Measurements from ENCODE around the gene FXYD1. TPM values are rescaled to one million over a fixed set of nuclear protein-coding genes. Genes with fewer than 3 reads are reported as not detected.
A peak's percentile ranks its signal among the peaks of the same experiment; 100 is the strongest.

FXYD1 gene
- total RNA-seq, 1 donor from 2014 or later: not detected

- H3K79me2 ChIP-seq (ENCODE audit: low read depth): no peaks in the 10 kb centered on the region
- TF ChIP-seq EZH2 (IDR thresholded peaks at IDR 0.05) (no peak), EZH2phosphoT487 (IDR thresholded peaks at IDR 0.05) (no peak), CTCF (IDR thresholded peaks at IDR 0.05) (no peak)
- peaks cover 6% of the 10 kb centered on the region for H3K27me3 Mint-ChIP-seq (ENCODE audit: insufficient read depth, low read depth)
These were observed 6.4 kb upstream of the FXYD1 start for GRCh38 chr19:35132254-35132653.

GRCh38 chr19:35133826-35134225 is 4.8 kb upstream of the FXYD1 start:
- Histone ChIP-seq H3F3A (ENCODE audit: low read depth) (peaks cover 5% of the 10 kb centered on the region), H3K79me2 (ENCODE audit: low read depth) (no peaks in the 10 kb centered on the region), H3K4me3 (no peak overlapping the region), H3K4me2 (no peak overlapping the region), H3K27ac (no peak overlapping the region), H3K27me3 (no peaks in the 10 kb centered on the region), H3K4me1 (peaks cover 12% of the 10 kb centered on the region), H3K9me3 (ENCODE audit: low read depth) (no peaks in the 10 kb centered on the region), H3K36me3 (no peaks in the 10 kb centered on the region), H4K20me1 (ENCODE audit: low read depth) (no peaks in the 10 kb centered on the region), H2AFZ (replicated peaks) (no peak overlapping the region), H3K9ac (no peak overlapping the region)
- Mint-ChIP-seq H3K36me3 (no peaks in the 10 kb centered on the region), H3K9me3 (peaks cover 8% of the 10 kb centered on the region), H3K4me1 (peaks cover 22% of the 10 kb centered on the region), H3K4me3 (no peak overlapping the region), H3K27ac (no peak overlapping the region), H3K27me3 (ENCODE audit: insufficient read depth, low read depth) (peaks cover 11% of the 10 kb centered on the region)
- no peak for DNase-seq (ENCODE audit: low spot score)
- no peak for TF ChIP-seq CTCF (IDR thresholded peaks at IDR 0.05)
- TF ChIP-seq EZH2phosphoT487 (IDR thresholded peaks at IDR 0.05): no peak
- TF ChIP-seq EZH2 (IDR thresholded peaks at IDR 0.05): no peak

More at GRCh38 chr19:35132254-35132653, 6.4 kb upstream of the FXYD1 start:
- H3K4me3 Mint-ChIP-seq: peak overlapping the region; percentile 1
- DNase-seq (ENCODE audit: low spot score): no peak
- peaks cover 5% of the 10 kb centered on the region for H3K9me3 Mint-ChIP-seq
- Histone ChIP-seq H3K4me2 (no peak overlapping the region), H3F3A (ENCODE audit: low read depth) (peaks cover 5% of the 10 kb centered on the region), H3K27me3 (no peaks in the 10 kb centered on the region), H3K9me3 (ENCODE audit: low read depth) (no peaks in the 10 kb centered on the region), H4K20me1 (ENCODE audit: low read depth) (no peaks in the 10 kb centered on the region), H3K27ac (no peak overlapping the region), H3K4me3 (no peak overlapping the region), H3K36me3 (no peaks in the 10 kb centered on the region), H3K4me1 (peaks cover 6% of the 10 kb centered on the region), H2AFZ (replicated peaks) (no peak overlapping the region), H3K9ac (no peak overlapping the region)
- peak overlapping the region; percentile 7 for H3K27ac Mint-ChIP-seq
- H3K36me3 Mint-ChIP-seq: no peaks in the 10 kb centered on the region
- peaks cover 14% of the 10 kb centered on the region for H3K4me1 Mint-ChIP-seq

- Histone ChIP-seq H2AFZ (replicated peaks) (peak within 1 kb of the TSS; percentile 88), H3K4me2 (peak within 1 kb of the TSS; percentile 77), H3F3A (ENCODE audit: low read depth) (peaks cover 5% of the 10 kb centered on the region), H3K36me3 (no peaks in the 10 kb centered on the region), H3K4me3 (peak within 1 kb of the TSS; percentile 33), H3K9ac (no peak within 1 kb of the TSS), H4K20me1 (ENCODE audit: low read depth) (no peaks in the 10 kb centered on the region), H3K79me2 (ENCODE audit: low read depth) (no peaks in the 10 kb centered on the region), H3K9me3 (ENCODE audit: low read depth) (no peaks in the 10 kb centered on the region), H3K27ac (no peak within 1 kb of the TSS), H3K27me3 (no peaks in the 10 kb centered on the region), H3K4me1 (peaks cover 21% of the 10 kb centered on the region)
- TF ChIP-seq CTCF (IDR thresholded peaks at IDR 0.05): no peak
- TF ChIP-seq EZH2phosphoT487 (IDR thresholded peaks at IDR 0.05): no peak
- no peak for TF ChIP-seq EZH2 (IDR thresholded peaks at IDR 0.05)
- Mint-ChIP-seq H3K4me3 (peak within 1 kb of the TSS; percentile 31), H3K9me3 (peaks cover 8% of the 10 kb centered on the region), H3K27me3 (ENCODE audit: insufficient read depth, low read depth) (peaks cover 13% of the 10 kb centered on the region), H3K27ac (peak within 1 kb of the TSS; percentile 74), H3K36me3 (no peaks in the 10 kb centered on the region), H3K4me1 (peaks cover 31% of the 10 kb centered on the region)
- DNase-seq (ENCODE audit: low spot score): peak; percentile 16
These were observed 3.9 kb upstream of the FXYD1 start, which contains the start of gene LGI4 for GRCh38 chr19:35134601-35135242. Gene LGI4 (minus strand): TSS chr19:35135059. CDS start chr19:35134680, 379 bp downstream.

Data from neural progenitor cell (in vitro differentiated cells).